22Rv1 (cell line): ENCODE measurements around the gene WDR64.

Source experiments
- CTCF ChIP-seq: fragments of 450-650 bp; IDR thresholded peaks from 2 replicates; pipeline ENCODE4 v1.5.1; 2017; ENCODE audit warnings: mild to moderate bottlenecking
- ZFX ChIP-seq: fragments of 450-650 bp; IDR thresholded peaks from 2 replicates; pipeline ENCODE4 v1.6.1; 2017; ENCODE audit warnings: antibody characterized with exemption, borderline replicate concordance

- TF ChIP-seq CTCF (no peak), ZFX (no peak)
These were observed 84.3 kb downstream of the WDR64 start for GRCh38 chr1:241736387-241736786.
